Suprapubic skin (tissue), 4 donors: ENCODE measurements around the gene STXBP4. TPM values are rescaled to one million over a fixed set of nuclear protein-coding genes. Genes with fewer than 3 reads are reported as not detected.

Experiments
- DNase-seq, 2 donors: peaks; one replicate each; pipeline ENCODE4 v3.0.0-alpha.2; 2019; ENCODE audit warnings: low spot score in 2 of 2
- H3K27ac ChIP-seq: fragments of 200-600 bp; sonication (generic); one replicate; pipeline ENCODE4 v1.5.1; 2019
- H3K27me3 ChIP-seq: fragments of 200-600 bp; sonication (generic); one replicate; pipeline ENCODE4 v1.5.1; 2019
- H3K36me3 ChIP-seq: fragments of 200-600 bp; sonication (generic); one replicate; pipeline ENCODE4 v1.5.1; 2019
- H3K4me1 ChIP-seq: fragments of 200-600 bp; sonication (generic); one replicate; pipeline ENCODE4 v1.5.1; 2019
- H3K4me3 ChIP-seq: fragments of 200-600 bp; sonication (generic); one replicate; pipeline ENCODE4 v1.5.1; 2019; ENCODE audit warnings: mild to moderate bottlenecking
- H3K9me3 ChIP-seq: fragments of 200-600 bp; sonication (generic); one replicate; pipeline ENCODE4 v1.5.1; 2019
- CTCF ChIP-seq, 2 donors: fragments of 200-600 bp in 1 of 2; fragments of 450-650 bp in 1 of 2; sonication (generic) in 1 of 2; IDR thresholded peaks; one replicate each; pipeline ENCODE4 v1.5.1; 2016 to 2019; ENCODE audit warnings: antibody characterized with exemption in 2 of 2, mild to moderate bottlenecking in 1 of 2, moderate library complexity in 1 of 2
- EP300 ChIP-seq: sonication (generic); formaldehyde crosslinking; IDR thresholded peaks from one replicate; pipeline ENCODE4 v1.6.1; 2017; ENCODE audit warnings: antibody characterized with exemption
- POLR2A ChIP-seq, 2 donors: fragments of 450-650 bp; IDR thresholded peaks; one replicate each; pipeline ENCODE4 v1.6.1; 2017; ENCODE audit warnings: antibody characterized with exemption in 2 of 2, mild to moderate bottlenecking in 2 of 2, moderate library complexity in 2 of 2
- POLR2AphosphoS5 ChIP-seq, 3 donors: sonication (generic); formaldehyde crosslinking; IDR thresholded peaks; one replicate each; pipeline ENCODE4 v1.6.1; 2017; ENCODE audit warnings: antibody characterized with exemption in 3 of 3
- WGBS: methylation state at CpG from one replicate; pipeline ENCODE4 v1.1.5; 2018; 5-methylcytosine and 5-hydroxymethylcytosine counted together
- total RNA-seq, 4 donors: library from RNA; depleted of rRNA; stranded (reverse); fragments of >200 nt; gene quantifications; one replicate each; pipeline ENCODE4 v1.1.0, GENCODE V29; 2016

Gene STXBP4
- total RNA-seq, 4 donors from 2014 or later = 1.6 to 29.4 (median 7.4) TPM

DNA sequence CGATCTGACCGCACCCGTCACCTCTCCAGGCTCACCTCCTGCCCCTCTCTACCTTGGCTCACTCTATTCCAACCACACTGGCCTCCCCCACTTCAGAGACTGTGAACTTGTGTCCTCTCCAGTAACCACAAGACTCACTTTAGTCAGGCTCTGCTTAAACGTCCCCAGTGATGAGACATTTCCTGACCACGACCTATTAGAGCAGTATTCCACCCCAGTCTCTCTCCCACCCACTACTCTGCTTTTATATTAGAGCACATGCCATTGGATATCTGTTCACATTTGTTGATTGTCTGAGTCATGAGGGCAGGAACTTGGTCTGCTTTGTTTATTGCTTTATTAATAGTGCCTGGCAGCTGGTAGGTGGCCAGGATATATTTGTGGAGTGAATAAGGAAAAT, 20.2 kb upstream of the STXBP4 start:
- TF ChIP-seq POLR2AphosphoS5 (IDR thresholded peaks at IDR 0.05) = no peak
- no peak for TF ChIP-seq CTCF (IDR thresholded peaks at IDR 0.05)
- no peak for TF ChIP-seq POLR2A (IDR thresholded peaks at IDR 0.05)
- no peak for TF ChIP-seq EP300
- H3K4me1 ChIP-seq = no peaks in the 10 kb centered on the region
- no peaks in the 10 kb centered on the region for H3K9me3 ChIP-seq
- H3K27me3 ChIP-seq = no peaks in the 10 kb centered on the region
- 76% methylated on average over 5 of the region's 5 CpGs for WGBS
- peaks cover 31% of the 10 kb centered on the region for H3K36me3 ChIP-seq
- no peak for DNase-seq
- no peak overlapping the region for H3K4me3 ChIP-seq
- H3K27ac ChIP-seq = no peak overlapping the region

DNA sequence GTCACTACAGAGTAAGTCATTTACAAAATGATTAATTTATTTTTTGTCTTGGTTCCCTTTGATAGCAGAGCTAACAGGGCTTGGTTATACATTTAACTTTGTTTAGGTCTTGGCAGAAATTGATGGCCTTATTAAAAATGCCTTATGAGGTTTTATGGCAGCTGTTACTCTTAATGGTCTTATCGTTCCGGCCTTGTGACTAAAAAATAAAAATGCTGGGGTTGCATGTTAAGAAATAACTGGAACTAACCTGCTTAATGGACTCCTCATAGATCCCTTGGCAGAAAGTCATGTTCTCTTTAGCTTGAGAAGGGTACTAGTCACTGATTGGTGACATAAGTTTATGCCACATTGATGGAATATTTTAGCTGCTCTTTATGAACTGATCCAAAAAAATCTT, 18.4 kb upstream of the STXBP4 start:
- H3K36me3 ChIP-seq = peaks cover 44% of the 10 kb centered on the region
- no peak for DNase-seq
- no peak overlapping the region for H3K4me3 ChIP-seq
- no peaks in the 10 kb centered on the region for H3K4me1 ChIP-seq
- no peaks in the 10 kb centered on the region for H3K27me3 ChIP-seq
- H3K9me3 ChIP-seq = no peaks in the 10 kb centered on the region
- TF ChIP-seq EP300 (no peak), CTCF (IDR thresholded peaks at IDR 0.05) (no peak), POLR2AphosphoS5 (IDR thresholded peaks at IDR 0.05) (no peak), POLR2A (IDR thresholded peaks at IDR 0.05) (no peak)
- no peak overlapping the region for H3K27ac ChIP-seq
- 88% methylated on average over 2 of the region's 2 CpGs for WGBS

- TF ChIP-seq POLR2A (IDR thresholded peaks at IDR 0.05) (no peak), CTCF (IDR thresholded peaks at IDR 0.05) (no peak), POLR2AphosphoS5 (IDR thresholded peaks at IDR 0.05) (no peak), EP300 (no peak)
- H3K4me1 ChIP-seq = no peaks in the 10 kb centered on the region
These were observed 17.3 kb upstream of the STXBP4 start for GRCh38 chr17:54951286-54951685.

GRCh38 chr17:54956791-54957190, 11.8 kb upstream of the STXBP4 start:
- WGBS = 59% methylated on average over 3 of the region's 3 CpGs
- Histone ChIP-seq H3K9me3 (no peaks in the 10 kb centered on the region), H3K27ac (no peak overlapping the region), H3K27me3 (no peaks in the 10 kb centered on the region), H3K4me3 (no peak overlapping the region), H3K36me3 (peaks cover 65% of the 10 kb centered on the region), H3K4me1 (no peaks in the 10 kb centered on the region)
- no peak for DNase-seq
- TF ChIP-seq CTCF (IDR thresholded peaks at IDR 0.05) (no peak), POLR2AphosphoS5 (IDR thresholded peaks at IDR 0.05) (no peak), EP300 (no peak), POLR2A (IDR thresholded peaks at IDR 0.05) (no peak)

More at GRCh38 chr17:54951286-54951685, 17.3 kb upstream of the STXBP4 start:
- Histone ChIP-seq H3K9me3 (no peaks in the 10 kb centered on the region), H3K36me3 (peaks cover 52% of the 10 kb centered on the region), H3K27me3 (no peaks in the 10 kb centered on the region), H3K27ac (no peak overlapping the region), H3K4me3 (no peak overlapping the region)
- DNase-seq = no peak
- WGBS = 71% methylated on average over 4 of the region's 4 CpGs

DNA sequence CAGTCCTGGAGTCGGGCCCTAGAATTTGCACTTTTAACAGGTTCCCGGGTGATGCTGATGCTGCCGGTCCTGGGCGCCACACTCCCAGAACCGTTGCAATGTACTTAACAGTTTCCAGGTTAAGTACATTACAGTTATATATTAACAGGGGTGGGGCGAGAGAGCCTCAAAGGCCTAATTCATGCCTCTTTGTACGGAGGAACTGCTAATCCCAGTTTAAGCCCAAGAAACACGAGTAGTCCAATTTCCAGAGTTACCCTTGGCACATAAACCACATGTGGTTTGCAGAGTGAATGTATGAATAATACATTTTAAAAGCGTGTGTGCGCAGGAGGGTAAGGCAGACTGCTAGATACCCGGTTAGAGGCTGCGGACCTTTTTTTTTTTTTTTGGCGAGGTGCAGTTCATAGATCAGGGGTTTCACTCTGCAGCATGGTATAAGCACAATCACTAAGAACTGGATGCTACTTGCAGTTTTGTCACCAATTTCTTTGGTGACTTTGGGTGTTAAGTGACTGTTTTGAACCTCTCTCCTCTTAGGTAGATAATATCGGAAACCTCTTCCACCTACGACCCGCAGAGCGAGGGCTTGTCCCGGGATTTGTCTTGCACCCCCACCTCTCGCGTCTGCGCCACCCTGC, 824 bp upstream of the STXBP4 start:
- Histone ChIP-seq H3K4me3 (peak overlapping the region; percentile 95), H3K4me1 (peaks cover 27% of the 10 kb centered on the region), H3K9me3 (no peaks in the 10 kb centered on the region), H3K27ac (peak overlapping the region; percentile 76), H3K36me3 (peaks cover 20% of the 10 kb centered on the region), H3K27me3 (no peaks in the 10 kb centered on the region)
- DNase-seq = no peak
- 0% methylated on average over 20 of the region's 21 CpGs for WGBS
- TF ChIP-seq CTCF (IDR thresholded peaks at IDR 0.05) = peak in 1 of 2 donors; percentile 13
- TF ChIP-seq POLR2AphosphoS5 (IDR thresholded peaks at IDR 0.05) = no peak
